GM19043 (cell line): ENCODE data around the gene SARNP.

Experiments used
- ATAC-seq: cut with Tn5 transposase; IDR thresholded peaks from one replicate; pipeline ENCODE4 v1.9.1; 2021; ENCODE audit warnings: low read depth; ENCODE audit not compliant: unreplicated experiment

Gene SARNP

DNA sequence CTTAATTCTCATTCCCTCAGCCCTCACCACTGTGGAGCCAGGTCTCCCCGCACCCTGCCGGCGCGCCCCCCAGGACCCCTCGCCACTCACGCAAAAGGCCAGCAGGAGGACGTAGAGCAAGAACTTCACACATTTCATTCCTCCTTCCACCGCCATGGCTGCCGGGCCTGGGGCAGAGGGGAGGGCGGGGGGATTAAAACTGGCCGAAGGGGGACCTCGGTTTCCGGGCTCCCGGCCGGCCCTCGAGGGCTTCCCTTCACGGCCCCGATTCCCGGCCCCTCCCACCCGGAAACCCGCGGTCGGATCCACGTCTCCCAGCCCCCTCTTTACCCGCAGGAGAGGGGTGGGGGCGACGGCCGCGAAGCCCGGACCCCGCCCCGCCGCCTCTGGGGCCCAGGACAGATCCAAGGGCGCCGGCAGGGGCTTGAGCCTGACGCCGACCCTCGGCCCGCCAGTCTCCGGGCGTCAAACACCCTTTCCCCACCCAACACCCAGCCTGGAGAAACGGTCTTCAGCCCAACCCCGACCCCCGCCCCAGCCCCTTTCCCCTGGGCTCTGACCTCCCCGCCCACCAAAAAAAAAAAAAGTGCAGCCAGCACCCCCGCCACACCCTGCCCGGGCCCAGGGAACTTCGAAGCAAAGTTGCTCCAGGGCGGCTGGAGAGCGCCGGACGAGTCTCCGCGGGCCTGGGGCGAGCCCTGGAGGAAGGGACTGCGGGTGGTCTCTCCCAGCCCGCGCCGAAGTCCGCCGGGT, 89.2 kb downstream of the SARNP start:
- ATAC-seq: peak; percentile 8

DNA sequence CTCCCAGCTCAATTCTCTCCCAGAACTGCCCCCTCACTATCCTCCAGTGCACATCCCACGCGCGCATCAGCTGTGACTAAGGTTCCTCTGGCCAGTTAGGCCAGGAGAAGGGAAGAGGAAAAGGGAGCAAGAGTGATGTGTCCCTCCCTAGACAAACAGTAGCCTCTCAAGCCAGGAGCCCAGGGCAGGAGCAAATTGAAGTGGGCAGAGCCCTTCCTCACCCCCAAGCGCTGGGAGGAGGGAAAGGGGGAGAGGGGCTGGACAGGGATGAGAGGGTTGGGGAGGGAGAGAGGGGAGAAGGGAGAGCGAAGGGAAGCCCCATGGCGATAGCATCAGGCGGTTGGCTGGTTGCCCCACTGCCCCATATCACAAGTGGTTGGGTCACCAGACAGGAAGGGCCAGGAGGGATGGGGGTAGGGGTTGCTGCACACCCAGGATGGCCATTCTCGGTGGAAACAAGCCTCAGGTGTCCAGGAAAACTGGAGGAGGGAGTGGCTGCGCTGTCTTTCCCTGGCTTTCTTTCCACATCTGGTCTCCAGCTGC, 89.8 kb downstream of the SARNP start:
- ATAC-seq: no peak

- no peak for ATAC-seq
Observed at GRCh38 chr12:55726971-55727370, 90.6 kb downstream of the SARNP start.

DNA sequence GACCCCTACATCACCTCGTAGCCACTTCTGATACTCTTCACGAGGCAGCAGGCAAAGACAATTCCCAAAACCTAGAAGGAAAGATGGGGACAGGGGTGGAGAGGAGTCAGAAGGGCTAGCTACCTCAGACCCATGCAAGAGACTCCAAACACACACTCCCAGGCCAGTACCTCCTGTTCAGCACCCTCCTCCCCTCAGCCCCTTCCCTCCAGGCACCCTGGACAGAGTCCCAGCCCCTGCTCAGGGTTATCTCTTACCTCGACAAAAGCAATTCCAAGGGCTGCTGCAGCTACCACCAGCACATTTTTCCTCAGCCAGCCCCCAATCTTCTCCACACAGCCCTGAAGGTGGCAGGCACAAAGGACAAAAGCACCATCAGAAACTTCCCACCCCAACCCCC, 92.0 kb downstream of the SARNP start:
- ATAC-seq: no peak

DNA sequence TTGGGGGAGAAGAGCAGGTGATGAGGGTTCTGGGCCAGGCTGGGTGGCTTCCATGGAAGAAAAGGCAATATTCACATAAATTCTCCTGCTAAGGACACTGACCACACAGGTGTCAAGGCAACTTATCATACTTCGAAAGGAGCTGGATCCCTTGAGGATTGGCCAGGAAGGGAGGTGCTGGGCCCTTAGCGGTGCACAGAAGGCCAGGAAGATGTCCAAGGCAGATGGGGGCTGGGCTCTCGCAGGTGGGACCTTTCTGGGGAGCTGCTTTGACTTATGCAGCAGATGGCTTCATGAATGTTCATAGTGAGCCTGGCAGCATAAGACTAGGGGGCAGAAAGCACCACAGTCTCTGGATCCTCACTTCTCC, 92.6 kb downstream of the SARNP start:
- ATAC-seq: no peak

- peak; percentile 31 for ATAC-seq
Observed at GRCh38 chr12:55724226-55724939, 93.1 kb downstream of the SARNP start.

DNA sequence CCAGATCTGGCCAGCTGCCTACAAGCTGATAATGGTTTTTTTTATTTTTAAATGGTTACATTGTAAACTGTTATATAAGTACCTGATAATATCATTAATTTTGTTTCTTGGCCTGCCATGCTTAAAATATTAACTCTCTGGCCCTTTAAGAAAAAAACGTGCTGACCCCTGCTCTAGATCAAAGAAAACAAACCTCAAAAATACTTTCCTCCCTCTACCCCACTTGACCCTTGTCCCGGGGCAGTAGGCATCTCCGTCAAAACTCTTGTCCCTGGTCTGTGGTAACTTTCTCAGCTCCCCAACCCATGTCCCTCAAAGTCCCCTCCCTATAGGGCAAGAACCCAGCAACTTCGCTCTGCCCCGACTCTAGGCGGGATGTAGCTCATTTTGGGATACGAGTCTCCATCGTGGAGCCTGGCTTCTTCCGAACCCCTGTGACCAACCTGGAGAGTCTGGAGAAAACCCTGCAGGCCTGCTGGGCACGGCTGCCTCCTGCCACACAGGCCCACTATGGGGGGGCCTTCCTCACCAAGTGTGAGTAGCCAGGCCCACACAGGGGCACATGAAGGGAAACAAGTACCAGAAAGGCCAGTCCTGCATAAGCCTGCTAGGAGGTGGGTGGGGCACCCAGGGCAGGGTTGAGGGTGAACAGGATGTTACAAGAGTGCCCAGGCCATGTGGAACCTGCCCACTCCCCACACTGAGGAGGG, 93.9 kb downstream of the SARNP start:
- ATAC-seq: no peak

- no peak for ATAC-seq
Observed at GRCh38 chr12:55722948-55723347, 94.6 kb downstream of the SARNP start.

DNA sequence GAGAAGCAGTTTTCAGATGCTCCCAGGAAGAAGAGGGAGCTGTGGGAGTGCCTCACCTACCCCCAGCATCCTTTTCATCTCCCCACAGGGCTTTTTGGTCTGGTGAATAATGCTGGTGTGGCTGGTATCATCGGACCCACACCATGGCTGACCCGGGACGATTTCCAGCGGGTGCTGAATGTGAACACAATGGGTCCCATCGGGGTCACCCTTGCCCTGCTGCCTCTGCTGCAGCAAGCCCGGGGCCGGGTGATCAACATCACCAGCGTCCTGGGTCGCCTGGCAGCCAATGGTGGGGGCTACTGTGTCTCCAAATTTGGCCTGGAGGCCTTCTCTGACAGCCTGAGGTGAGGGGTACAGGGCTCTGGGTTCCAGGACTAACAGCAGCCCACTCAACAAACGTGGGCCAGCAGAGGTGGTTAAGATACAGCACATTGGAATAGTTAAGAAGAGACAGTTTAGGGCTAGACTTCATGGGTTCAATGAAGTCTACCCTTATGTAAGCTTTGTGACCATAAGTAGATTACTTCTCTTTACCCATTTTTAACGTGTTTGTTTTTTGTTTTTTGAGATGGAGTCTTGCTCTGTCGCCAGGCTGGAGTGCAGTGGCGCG, 95.8 kb downstream of the SARNP start:
- ATAC-seq: no peak

DNA sequence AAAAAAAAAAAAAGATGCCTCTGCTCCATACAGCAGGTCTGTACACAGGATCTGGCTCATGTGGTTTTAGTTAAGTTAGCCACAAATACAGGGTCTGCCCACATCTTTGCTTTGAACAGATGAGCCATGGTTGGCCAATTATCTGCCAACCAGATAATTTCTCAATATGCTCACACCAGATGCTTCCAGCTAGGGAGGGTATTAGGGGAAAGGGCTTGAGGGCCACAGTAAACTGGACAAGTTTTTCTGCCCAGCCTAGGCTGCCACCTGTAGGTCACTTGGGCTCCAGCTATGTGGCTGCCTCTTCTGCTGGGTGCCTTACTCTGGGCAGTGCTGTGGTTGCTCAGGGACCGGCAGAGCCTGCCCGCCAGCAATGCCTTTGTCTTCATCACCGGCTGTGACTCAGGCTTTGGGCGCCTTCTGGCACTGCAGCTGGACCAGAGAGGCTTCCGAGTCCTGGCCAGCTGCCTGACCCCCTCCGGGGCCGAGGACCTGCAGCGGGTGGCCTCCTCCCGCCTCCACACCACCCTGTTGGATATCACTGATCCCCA, 96.6 kb downstream of the SARNP start:
- no peak for ATAC-seq

DNA sequence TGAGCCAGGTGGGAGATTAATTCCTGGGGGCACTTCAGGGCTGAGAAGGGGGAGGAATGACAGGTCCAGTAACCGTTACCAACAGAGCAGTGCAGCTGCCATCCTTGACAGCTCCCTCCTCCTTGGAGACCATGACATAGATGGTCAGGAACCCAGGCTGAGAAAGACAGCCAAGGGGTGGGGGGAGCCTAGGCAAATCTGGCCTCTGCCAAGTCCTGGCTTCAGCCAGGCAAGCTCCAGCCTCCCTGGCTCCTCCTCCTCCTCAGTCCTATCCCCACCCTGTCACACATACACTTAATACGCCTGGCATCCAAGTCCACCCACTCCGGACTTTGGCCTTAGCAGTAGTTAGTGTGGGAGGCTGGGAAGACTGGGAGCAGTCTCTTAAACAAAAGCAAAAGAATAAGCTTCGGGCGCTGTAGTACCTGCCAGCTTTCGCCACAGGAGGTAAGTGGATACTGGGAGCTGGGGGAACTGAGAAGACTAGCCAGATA, 97.4 kb downstream of the SARNP start, which contains the start of gene RDH5:
RDH5 (plus strand) TSS at position 323 of the 494 bp plus-strand sequence. CDS start 792 bp downstream, outside the sequence.
- no peak for ATAC-seq

DNA sequence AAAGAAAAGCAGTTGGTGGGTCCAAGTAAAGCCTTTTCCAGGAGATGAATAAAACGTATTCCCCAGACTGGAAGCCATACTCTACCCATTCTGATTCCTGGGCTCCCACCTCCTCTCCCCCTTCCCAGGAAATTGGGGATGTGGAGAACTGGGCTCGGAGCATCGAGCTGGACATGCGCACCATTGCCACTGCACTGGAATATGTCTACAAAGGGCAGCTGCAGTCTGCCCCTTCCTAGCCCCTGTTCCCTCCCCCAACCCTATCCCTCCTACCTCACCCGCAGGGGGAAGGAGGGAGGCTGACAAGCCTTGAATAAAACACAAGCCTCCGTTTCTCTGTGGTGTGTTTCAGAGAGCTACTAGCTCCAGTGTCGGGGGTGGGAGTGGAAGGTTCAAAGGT, 98.2 kb downstream of the SARNP start:
- no peak for ATAC-seq

DNA sequence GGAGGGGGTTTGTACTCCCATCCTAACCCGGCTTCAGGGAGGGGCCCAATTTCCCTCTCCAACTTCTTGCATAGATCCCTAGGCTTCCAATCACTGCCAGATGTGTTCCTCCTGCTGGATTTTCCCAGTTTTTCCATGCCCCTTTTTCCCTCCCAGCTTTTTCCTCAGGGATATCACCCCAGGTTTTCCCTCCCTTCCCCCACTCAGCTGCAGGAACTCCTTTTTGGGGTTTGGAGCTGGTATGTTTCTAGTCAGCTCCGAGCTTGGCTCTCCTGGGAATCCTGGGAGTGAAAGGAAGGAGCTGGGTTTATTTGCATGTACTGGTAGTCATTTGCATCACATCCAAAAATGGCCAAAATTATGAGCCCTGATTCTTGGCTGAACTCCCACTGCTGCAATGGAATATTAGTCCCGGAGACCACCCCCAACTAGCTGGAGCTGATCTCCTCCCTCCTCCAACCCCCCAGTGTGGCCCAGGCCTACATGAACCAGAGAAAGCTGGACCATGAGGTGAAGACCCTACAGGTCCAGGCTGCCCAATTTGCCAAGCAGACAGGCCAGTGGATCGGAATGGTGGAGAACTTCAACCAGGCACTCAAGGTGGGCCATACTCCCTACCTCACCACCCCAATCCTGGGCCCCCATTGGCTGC, 98.8 kb downstream of the SARNP start:
- ATAC-seq: no peak

DNA sequence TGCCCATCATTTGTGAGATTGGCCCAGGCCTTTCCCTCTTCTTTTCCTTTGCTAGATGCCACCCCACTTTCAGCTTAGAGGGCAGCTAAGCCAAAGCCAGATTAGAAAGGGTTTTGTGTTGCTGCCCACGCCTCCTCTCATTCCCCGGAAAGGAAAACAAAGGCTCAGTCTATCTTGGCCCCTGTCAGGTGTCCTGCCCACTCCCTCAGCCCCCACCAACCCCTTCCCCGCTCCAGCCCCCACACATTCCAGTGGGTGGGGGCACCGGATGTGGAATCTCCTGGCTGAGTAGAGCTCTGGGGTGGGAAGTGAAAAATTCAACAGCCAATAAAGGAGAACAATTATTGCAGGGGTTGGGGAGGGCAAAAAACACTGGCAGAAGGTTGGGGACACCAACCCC, 99.5 kb downstream of the SARNP start:
- no peak for ATAC-seq

DNA sequence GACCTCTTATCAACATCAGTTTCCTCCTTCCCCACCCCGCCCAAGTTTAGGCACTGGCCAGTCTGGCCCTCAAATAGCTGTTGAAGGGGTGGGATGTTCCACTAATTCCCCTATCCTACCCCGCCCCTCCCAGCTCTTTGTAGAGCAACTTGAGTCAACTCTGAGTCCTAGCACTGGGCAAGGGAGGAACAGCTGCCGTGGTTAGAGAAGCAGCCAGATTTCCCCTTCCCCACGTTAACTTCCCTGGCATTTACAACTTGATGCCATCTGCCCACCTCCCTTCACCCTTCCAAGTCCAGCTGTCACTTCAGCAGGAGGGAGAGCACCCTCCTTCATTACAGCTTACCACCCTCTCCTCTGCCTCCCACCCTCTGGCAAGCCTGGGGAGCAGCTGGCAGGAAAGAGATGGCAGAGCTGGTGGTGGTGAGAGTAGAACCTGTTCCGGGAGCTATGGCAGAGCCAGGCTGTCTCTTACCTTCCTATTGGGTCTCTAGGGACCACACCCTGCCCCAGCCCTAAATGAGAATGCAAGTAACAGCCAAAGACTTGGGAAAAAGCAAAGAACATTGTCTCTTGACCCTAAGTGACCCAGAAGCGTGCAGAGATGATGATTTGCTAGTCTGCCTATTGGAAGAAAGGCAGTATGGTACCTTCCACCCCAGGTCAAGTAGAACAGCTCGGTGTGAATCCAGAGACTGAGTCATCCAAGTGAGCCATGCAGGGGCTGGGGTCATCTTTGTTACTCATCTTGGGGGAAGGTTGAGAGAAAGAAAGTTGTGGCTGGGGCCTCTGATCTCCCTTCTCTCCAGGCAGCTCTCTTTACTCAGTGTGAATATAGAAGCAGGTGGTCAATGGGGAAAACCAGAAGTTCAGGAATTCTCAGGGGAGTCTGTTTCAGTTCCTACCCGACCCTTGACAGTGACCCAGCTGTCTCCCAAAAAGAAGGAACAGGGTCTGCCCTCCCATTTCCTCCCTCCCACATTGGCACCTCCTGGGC, 100.2 kb downstream of the SARNP start:
- no peak for ATAC-seq

GRCh38 chr12:55716582-55716957, 101.0 kb downstream of the SARNP start:
- no peak for ATAC-seq

DNA sequence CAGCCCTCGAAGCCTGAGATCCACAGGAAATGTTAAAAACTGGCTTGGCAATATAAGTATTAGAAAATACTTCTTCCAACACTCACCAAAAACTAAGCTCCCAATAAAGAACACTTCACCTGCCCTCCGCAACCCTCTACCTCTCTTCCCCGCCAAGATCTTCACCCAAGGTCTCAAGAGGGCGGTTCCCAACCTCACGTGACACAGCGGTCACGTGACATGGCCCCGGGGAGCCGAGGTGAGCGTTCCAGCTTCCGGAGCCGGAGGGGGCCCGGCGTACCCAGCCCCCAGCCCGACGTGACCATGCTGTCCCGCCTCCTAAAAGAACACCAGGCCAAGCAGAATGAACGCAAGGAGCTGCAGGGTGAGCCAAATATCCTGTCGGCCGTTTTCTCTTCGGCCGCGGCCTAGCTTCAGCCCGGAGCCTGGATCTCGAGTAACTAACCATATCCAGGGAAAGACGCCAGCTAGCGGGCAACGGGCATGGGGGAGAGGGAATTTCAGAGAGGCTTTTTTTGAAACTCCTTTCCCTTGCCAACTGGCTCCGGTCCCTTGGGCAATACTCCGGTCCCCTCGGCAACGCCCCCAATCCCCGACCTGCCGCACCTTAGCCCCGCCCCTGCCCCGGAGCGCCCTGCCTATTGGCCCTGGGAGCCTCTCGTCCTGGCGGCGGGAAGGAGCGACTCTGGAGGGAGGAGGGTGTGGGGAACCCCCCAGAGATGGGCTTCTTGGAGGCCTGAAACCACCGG, 101.5 kb downstream of the SARNP start, which contains the start of gene BLOC1S1:
BLOC1S1 (plus strand) TSS at position 214 of the 749 bp plus-strand sequence; CDS start at position 220, 6 bp downstream.
- peak; percentile 88 for ATAC-seq
